ENCODE results near the gene AP5S1. TPM values are rescaled to one million over a fixed set of nuclear protein-coding genes. Genes with fewer than 3 reads are reported as not detected.

Gene AP5S1
- total RNA-seq = 12.3 and 13.2 TPM in 2 replicates
- long read RNA-seq, full-length matches to known transcripts = 3 of 4 reads
- long read RNA-seq, partial matches to known transcripts = 0 of 4 reads
- long read RNA-seq, other reads (novel, unspliced or antisense) = 1 of 4 reads

GRCh38 chr20:3820048-3820900 is at the start of gene AP5S1:
Gene AP5S1 (plus strand): TSS chr20:3820547. CDS start chr20:3822118, 1,571 bp downstream.
- H3K27ac Mint-ChIP-seq = peak within 1 kb of the TSS; percentile 99

GRCh38 chr20:3771552-3772058 is 48.7 kb upstream of the AP5S1 start:
- no peaks in the 10 kb centered on the region for H3K36me3 Mint-ChIP-seq (ENCODE audit: insufficient read depth)
- peaks cover 8% of the 10 kb centered on the region for H3K4me1 Mint-ChIP-seq (ENCODE audit: low read depth)
- H3K9me3 Mint-ChIP-seq (ENCODE audit: low read depth) = no peaks in the 10 kb centered on the region
- DNase-seq (ENCODE audit: low spot score, unreplicated experiment) = no peak
- no peak overlapping the region for H3K4me3 Mint-ChIP-seq (ENCODE audit: low read depth)
- no peak for TF ChIP-seq CTCF (IDR thresholded peaks at IDR 0.05; ENCODE audit: unreplicated experiment)
- no peak overlapping the region for H3K27ac Mint-ChIP-seq
- H3K27me3 Mint-ChIP-seq = peaks cover 32% of the 10 kb centered on the region

More at GRCh38 chr20:3820048-3820900, at the start of gene AP5S1:
- H3K9me3 Mint-ChIP-seq (ENCODE audit: low read depth) = no peaks in the 10 kb centered on the region
- peaks cover 9% of the 10 kb centered on the region for H3K27me3 Mint-ChIP-seq
- peak; percentile 99 for TF ChIP-seq CTCF (IDR thresholded peaks at IDR 0.05; ENCODE audit: unreplicated experiment)
- H3K4me1 Mint-ChIP-seq (ENCODE audit: low read depth) = peaks cover 12% of the 10 kb centered on the region
- peak; percentile 93 for DNase-seq (ENCODE audit: low spot score, unreplicated experiment)
- peaks cover 2% of the 10 kb centered on the region for H3K36me3 Mint-ChIP-seq (ENCODE audit: insufficient read depth)
- peak within 1 kb of the TSS; percentile 85 for H3K4me3 Mint-ChIP-seq (ENCODE audit: low read depth)

GRCh38 chr20:3775457-3776108 is 44.8 kb upstream of the AP5S1 start:
- H3K36me3 Mint-ChIP-seq (ENCODE audit: insufficient read depth) = no peaks in the 10 kb centered on the region
- DNase-seq (ENCODE audit: low spot score, unreplicated experiment) = no peak
- H3K4me1 Mint-ChIP-seq (ENCODE audit: low read depth) = peaks cover 5% of the 10 kb centered on the region
- H3K4me3 Mint-ChIP-seq (ENCODE audit: low read depth) = no peak overlapping the region
- peaks cover 44% of the 10 kb centered on the region for H3K27me3 Mint-ChIP-seq
- no peaks in the 10 kb centered on the region for H3K9me3 Mint-ChIP-seq (ENCODE audit: low read depth)
- H3K27ac Mint-ChIP-seq = no peak overlapping the region
- TF ChIP-seq CTCF (IDR thresholded peaks at IDR 0.05; ENCODE audit: unreplicated experiment) = no peak

- H3K4me1 Mint-ChIP-seq (ENCODE audit: low read depth) = peaks cover 12% of the 10 kb centered on the region
- no peak for DNase-seq (ENCODE audit: low spot score, unreplicated experiment)
- no peak for TF ChIP-seq CTCF (IDR thresholded peaks at IDR 0.05; ENCODE audit: unreplicated experiment)
- peaks cover 37% of the 10 kb centered on the region for H3K27me3 Mint-ChIP-seq
- peak overlapping the region; percentile 63 for H3K4me3 Mint-ChIP-seq (ENCODE audit: low read depth)
- no peaks in the 10 kb centered on the region for H3K9me3 Mint-ChIP-seq (ENCODE audit: low read depth)
- H3K27ac Mint-ChIP-seq = no peak overlapping the region
- H3K36me3 Mint-ChIP-seq (ENCODE audit: insufficient read depth) = no peaks in the 10 kb centered on the region
Measured at GRCh38 chr20:3777381-3777715, 43.0 kb upstream of the AP5S1 start.

All from progenitor cell of endocrine pancreas (in vitro differentiated cells).